ENCODE data around the gene ESYT1.
A peak's percentile ranks its signal among the peaks of the same experiment; 100 is the strongest.

Gene ESYT1, protein sequence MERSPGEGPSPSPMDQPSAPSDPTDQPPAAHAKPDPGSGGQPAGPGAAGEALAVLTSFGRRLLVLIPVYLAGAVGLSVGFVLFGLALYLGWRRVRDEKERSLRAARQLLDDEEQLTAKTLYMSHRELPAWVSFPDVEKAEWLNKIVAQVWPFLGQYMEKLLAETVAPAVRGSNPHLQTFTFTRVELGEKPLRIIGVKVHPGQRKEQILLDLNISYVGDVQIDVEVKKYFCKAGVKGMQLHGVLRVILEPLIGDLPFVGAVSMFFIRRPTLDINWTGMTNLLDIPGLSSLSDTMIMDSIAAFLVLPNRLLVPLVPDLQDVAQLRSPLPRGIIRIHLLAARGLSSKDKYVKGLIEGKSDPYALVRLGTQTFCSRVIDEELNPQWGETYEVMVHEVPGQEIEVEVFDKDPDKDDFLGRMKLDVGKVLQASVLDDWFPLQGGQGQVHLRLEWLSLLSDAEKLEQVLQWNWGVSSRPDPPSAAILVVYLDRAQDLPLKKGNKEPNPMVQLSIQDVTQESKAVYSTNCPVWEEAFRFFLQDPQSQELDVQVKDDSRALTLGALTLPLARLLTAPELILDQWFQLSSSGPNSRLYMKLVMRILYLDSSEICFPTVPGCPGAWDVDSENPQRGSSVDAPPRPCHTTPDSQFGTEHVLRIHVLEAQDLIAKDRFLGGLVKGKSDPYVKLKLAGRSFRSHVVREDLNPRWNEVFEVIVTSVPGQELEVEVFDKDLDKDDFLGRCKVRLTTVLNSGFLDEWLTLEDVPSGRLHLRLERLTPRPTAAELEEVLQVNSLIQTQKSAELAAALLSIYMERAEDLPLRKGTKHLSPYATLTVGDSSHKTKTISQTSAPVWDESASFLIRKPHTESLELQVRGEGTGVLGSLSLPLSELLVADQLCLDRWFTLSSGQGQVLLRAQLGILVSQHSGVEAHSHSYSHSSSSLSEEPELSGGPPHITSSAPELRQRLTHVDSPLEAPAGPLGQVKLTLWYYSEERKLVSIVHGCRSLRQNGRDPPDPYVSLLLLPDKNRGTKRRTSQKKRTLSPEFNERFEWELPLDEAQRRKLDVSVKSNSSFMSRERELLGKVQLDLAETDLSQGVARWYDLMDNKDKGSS

DNA sequence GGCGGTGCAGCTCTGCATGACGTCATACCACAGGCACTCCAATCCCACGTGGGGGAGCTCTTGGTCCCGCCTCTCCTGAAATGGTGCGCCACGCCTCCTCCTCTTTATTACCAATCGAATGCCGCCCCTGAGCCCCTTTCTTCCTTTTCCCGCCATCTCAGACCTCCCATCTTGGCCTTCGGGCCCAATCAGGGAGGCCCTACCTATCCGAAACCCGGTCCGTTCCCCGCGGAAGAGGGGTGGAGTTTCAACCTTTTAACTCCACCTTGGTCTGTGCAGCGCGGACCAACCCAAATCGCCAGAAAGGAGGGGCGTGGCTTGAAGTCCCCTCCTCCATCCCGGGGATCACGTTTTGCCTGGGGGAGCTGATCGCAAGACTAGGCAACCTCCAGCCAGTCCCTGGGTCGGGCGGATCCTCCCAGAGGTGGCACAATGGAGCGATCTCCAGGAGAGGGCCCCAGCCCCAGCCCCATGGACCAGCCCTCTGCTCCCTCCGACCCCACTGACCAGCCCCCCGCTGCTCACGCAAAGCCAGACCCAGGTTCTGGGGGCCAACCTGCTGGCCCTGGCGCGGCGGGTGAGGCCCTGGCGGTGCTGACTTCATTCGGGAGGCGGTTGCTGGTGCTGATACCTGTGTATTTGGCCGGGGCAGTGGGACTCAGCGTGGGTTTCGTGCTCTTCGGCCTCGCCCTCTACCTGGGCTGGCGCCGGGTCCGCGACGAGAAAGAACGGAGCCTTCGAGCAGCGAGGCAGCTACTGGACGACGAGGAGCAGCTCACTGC is at the start of gene ESYT1:
Gene ESYT1 (plus strand): TSS at position 380 of the 782 bp plus-strand sequence. CDS start 53 bp downstream, at position 433.
- peak; percentile 97 for DNase-seq (ENCODE audit: low read depth)

DNA sequence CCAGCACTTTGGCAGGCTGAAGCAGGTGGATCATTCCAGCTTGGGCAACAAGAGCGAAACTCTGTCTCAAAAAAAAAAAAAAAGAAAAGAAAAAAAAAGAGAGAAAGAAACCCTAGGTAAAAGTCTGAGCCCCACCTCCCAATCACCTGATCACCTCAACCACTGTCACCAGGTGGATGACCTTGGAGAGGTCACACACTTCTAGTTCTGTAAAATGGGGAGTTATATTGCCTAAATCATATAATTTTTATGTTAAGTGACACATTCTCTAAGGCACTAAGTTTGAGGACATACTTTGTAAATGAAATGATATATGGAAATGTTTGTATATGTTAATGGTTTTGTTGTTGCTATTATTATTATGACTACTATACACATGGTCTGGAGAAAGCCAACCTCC is 49.6 kb upstream of the ESYT1 start:
- no peak for DNase-seq (ENCODE audit: low read depth)

DNA sequence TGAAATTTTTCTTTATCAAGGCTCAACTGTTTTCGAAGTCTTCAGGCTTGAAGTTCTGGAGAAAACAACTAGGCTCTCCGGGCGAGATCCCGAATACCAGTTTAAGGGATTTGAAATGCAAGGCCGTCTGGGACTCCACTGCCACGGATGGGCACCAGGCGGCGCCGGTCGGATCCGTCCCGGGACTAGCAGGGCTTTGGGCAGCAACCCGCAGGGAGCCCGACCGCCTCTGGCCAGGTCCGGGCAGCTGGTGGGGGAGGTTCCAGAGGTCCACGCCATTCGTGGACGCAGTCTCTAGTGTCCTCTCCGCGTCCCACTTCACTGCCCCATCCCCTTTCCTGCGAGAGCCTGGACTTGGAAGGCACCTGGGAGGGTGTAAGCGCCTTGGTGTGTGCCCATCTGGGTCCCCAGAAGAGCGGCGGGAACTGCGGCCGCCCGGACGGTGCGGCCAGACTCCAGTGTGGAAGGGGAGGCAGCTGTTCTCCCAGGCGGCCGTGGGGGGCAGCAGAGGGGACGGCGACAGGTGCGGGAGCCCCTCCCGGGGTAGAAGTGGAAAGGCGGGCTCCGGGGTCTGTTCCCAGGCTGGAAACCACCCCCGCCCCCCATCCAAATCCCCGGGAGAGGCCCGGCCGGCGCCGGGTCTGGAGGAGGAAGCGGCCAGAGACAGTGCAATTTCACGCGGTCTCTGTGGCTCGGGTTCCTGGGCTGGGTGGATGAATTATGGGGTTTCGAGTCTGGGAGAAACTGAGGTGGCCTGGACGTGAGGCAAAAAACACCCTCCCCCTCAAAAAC is 48.9 kb upstream of the ESYT1 start:
- DNase-seq (ENCODE audit: low read depth): no peak

DNA sequence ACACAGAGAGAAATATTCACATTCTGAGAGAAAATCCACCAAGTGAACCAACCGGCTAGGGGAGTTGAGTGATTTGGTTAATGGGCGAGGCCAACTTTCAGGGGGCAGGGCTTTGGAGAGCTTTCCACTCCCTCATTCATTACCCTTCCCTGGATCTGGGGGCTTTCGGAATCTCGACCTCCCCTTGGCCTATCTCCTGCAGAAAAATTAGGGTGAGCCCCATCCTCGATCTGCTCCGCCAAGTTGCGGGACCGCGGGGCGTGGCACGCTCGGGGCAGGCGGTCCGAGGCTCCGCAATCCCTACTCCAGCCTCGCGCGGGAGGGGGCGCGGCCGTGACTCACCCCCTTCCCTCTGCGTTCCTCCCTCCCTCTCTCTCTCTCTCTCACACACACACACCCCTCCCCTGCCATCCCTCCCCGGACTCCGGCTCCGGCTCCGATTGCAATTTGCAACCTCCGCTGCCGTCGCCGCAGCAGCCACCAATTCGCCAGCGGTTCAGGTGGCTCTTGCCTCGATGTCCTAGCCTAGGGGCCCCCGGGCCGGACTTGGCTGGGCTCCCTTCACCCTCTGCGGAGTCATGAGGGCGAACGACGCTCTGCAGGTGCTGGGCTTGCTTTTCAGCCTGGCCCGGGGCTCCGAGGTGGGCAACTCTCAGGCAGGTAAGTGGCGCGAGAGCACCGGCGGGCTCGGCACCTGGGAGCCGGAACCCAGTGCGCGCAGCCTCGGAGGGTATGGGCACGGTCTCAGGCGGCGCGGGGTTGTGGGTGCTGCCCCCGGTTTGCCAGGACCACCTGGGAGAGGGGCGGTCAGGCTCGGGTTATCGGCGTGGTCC is 48.1 kb upstream of the ESYT1 start, which contains the start of gene ERBB3:
Gene ERBB3 (plus strand): TSS at position 443 of the 833 bp plus-strand sequence. CDS start 136 bp downstream, at position 579.
- DNase-seq (ENCODE audit: low read depth): peak; percentile 61

DNA sequence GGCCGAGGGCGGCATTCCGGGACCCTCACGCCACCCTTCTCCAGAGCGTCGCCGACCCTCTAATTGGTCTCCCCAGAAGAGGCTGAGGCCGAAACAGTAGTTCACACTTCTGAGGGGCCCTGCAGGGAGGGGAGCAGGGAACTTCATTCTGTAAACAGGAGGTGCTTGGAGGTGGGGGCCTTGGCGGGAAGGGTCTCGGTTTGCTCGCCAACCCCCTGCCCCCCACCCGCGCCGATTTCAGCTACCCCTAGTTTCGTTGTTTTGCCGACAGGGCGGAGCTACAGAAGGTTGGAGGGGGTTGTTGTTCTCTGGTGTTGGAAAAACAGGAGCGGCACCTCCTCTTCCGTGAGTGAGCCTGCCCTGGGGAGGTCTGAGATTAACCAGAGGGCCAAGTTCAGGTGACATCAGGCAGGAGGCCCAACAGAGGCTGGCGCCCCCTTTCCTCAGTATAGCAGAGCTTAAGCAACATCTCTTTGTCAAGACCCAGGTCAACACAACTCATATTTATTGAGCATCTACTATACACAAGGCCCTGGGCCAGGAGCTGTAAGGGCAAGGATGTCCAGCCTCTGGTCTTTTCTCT is 47.4 kb upstream of the ESYT1 start:
- DNase-seq (ENCODE audit: low read depth): no peak

DNA sequence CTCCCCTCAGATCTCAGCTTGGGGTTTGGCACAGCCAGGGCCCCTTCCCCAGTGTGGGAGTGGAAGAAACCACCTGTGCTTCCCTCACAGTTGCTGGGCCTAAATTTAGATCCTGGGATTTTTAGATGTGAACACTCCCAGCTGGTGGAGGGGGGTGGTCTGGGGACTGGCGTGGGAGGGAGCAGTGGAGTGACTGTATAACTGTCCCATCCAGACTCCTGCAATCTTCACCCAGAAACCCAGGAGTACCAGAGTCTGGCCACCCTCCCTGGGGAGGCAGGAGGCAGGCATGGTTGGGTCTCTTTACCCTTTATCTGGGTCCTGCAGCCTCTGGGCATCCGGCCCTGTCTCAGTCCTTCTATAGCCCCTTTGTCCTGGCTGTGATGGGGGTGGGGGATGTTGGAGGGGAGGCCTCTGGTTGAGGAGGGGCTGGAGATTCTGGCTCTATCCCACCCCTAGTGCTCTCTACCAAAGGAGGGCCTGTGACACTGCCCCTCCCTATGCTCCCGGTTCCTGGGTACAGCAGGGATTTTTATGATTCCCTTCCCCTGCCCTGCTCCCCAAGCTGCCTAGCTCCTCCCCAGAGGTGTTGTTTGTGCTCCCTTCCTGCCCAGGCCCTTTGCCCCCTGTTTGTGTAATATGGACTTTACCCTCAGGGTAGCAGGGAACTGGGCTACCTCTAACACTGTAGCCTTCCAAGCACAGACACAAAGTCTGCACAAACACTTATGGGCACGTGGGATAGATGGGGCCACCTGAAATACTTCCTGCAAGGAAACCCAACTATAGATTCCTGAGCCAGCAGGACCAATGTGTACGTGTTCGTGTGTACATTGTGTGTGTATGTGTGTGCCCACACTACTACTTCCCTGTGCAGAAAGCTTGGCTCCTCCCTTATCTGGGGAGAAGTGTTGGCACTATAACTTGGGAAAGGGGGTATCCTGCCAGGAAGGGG is 46.4 kb upstream of the ESYT1 start:
- no peak for DNase-seq (ENCODE audit: low read depth)

DNA sequence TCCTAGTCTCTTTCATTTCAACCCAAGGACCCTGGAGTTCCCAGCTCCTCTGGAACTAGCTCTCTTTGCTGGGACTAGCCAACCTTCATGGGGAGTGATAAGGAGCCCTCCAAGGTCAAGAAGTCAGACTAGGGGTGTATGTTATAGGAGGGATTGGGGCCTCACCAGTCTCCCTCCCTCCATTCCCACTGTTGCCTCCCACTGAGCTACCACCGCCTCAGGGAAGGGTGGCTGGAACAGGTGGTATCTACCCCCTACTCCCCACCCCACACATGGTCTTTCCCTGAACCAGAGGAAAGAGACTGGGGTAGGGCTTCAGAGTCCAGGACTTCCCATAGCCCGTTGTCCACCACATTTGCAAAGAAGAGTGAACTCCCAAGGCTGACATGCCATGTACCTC is 45.7 kb upstream of the ESYT1 start:
- no peak for DNase-seq (ENCODE audit: low read depth)

DNA sequence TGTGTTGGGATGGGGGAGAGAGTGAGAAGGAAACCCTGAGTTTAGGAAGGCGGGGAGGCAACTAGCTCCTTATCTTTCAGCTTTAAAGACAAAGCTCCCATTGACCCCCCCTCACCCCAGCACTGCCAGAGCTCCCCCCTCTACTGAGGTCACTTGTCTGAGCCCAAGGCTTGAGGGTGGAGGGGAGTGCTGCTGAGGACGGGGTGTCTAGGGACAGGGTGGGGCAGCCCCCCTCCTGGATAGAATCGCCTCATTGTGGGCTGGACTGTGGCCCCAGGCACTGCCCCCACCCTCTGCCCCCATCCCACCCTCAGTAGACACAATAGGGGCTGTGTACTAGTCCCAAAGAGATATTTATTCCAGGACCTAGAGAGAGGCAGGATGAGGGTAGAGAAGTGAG is 45.1 kb upstream of the ESYT1 start:
- DNase-seq (ENCODE audit: low read depth): no peak

DNA sequence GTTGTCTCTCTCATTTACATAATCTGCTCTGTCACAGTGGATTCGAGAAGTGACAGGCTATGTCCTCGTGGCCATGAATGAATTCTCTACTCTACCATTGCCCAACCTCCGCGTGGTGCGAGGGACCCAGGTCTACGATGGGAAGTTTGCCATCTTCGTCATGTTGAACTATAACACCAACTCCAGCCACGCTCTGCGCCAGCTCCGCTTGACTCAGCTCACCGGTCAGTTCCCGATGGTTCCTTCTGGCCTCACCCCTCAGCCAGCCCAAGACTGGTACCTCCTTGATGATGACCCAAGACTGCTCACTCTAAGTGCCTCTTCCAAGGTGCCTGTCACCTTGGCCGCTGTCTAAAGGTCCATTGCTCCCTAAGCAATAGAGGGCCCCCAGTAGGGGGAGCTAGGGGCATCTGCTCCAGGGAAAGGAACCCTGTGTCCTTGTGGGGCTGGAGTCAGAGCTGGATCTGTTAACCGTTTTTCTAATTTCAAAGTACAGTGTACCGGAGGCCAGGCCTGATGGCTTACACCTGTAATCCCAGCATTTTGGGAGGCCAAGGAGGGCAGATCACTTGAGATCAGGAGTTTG is 43.0 kb upstream of the ESYT1 start:
- DNase-seq (ENCODE audit: low read depth): no peak

DNA sequence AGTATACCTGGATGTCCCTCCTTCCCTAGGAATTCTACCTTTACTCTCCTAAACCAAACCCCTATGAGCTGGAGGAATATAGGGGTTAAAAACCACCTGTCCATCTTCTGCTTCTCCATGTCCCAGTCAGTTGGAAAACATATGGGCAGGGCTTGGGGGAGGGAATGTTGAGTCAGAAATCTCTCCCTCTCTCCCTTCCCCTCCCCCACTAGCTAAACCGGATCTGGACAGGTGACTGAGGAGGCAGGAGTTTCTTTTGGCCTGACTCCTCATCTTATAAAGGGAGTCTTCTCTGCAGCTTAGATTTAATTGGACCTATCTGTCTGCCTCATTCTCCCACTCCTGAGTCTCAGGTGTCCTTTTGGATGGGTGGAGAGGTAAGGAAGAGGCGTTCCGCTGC is 42.0 kb upstream of the ESYT1 start:
- no peak for DNase-seq (ENCODE audit: low read depth)

DNA sequence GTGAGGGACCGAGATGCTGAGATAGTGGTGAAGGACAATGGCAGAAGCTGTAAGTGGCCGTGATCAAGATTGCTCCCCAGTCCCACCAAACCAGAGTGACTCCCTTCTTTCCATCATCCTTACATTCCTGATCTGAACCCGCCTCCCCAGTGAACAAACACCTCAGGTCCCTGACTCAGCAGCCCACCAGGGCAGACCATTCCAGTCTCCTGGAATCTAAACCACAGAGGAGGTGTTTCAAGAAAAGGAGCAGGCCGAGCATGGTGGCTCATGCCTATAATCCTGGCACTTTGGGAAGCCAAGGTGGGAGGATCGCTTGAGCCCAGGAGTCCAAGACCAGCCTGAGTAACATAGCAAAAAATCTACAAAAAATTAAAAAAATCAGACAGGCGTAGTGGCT is 41.5 kb upstream of the ESYT1 start:
- no peak for DNase-seq (ENCODE audit: low read depth)

DNA sequence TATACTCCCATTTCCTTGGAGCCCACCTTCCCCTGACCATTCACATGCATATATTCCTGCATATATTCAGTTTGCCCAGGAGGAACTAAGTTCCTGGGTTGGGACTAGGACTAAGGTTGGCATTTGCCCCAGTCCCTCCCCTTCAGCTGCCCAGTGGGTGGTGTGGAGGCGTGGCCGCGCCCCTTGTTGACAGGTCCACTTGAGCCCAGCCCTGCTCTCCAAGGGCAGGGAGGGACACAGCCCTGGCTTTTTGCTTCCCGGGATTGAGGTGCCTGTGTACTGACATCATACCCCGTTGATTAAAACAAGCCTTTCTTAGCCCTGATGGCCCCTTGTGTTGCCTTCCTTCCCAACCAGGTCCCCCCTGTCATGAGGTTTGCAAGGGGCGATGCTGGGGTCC is 40.8 kb upstream of the ESYT1 start:
- no peak for DNase-seq (ENCODE audit: low read depth)

DNA sequence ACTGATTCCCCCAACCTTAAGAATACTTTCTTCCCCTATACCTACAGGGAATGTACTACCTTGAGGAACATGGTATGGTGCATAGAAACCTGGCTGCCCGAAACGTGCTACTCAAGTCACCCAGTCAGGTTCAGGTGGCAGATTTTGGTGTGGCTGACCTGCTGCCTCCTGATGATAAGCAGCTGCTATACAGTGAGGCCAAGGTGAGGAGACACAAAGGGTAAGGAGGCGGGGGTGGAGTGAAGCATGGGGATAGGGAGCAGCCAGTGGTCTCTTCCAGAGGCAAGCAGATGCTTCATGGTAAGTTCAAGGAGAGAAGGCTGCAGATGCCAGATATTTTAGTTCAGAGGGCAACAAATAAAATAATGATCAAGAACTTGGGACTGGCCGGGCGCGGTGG is 30.3 kb upstream of the ESYT1 start:
- no peak for DNase-seq (ENCODE audit: low read depth)

DNA sequence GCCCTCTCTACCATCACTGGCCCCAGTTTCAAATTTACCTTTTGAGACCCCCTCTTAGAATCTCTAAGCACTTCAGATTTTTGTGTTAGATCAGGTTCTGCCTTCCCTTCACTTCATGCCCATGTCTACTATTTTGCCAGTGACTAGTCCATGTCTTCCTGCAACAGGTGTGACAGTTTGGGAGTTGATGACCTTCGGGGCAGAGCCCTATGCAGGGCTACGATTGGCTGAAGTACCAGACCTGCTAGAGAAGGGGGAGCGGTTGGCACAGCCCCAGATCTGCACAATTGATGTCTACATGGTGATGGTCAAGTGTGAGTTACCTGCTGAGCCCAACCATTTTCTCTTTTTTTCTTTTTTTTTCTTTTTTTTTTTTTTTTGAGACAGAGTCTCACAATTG is 29.5 kb upstream of the ESYT1 start:
- no peak for DNase-seq (ENCODE audit: low read depth)

DNA sequence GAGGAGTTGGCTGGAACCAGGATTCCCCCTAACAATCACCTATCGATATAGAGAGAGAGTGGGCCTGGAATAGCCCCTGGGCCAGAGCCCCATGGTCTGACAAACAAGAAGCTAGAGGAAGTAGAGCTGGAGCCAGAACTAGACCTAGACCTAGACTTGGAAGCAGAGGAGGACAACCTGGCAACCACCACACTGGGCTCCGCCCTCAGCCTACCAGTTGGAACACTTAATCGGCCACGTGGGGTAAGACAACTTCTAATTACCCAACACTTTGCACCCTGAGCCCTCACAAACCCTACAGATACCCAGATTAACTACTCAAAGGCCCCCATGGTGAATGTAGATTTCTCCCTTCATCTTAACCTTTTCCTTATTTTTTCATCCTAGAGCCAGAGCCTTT is 28.3 kb upstream of the ESYT1 start:
- no peak for DNase-seq (ENCODE audit: low read depth)

DNA sequence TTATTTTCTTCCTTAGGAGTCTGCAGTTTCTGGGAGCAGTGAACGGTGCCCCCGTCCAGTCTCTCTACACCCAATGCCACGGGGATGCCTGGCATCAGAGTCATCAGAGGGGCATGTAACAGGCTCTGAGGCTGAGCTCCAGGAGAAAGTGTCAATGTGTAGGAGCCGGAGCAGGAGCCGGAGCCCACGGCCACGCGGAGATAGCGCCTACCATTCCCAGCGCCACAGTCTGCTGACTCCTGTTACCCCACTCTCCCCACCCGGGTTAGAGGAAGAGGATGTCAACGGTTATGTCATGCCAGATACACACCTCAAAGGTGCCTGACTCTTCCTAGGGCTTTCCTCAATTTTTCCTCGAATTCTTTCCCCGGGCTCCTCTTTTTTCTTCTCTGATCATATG is 27.0 kb upstream of the ESYT1 start:
- no peak for DNase-seq (ENCODE audit: low read depth)

DNA sequence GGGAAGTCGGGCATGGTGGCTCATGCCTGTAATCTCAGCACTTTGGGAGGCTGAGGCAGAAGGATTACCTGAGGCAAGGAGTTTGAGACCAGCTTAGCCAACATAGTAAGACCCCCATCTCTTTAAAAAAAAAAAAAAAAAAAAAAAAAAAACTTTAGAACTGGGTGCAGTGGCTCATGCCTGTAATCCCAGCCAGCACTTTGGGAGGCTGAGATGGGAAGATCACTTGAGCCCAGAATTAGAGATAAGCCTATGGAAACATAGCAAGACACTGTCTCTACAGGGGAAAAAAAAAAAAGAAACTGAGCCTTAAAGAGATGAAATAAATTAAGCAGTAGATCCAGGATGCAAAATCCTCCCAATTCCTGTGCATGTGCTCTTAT is 25.4 kb upstream of the ESYT1 start:
- DNase-seq (ENCODE audit: low read depth): no peak

DNA sequence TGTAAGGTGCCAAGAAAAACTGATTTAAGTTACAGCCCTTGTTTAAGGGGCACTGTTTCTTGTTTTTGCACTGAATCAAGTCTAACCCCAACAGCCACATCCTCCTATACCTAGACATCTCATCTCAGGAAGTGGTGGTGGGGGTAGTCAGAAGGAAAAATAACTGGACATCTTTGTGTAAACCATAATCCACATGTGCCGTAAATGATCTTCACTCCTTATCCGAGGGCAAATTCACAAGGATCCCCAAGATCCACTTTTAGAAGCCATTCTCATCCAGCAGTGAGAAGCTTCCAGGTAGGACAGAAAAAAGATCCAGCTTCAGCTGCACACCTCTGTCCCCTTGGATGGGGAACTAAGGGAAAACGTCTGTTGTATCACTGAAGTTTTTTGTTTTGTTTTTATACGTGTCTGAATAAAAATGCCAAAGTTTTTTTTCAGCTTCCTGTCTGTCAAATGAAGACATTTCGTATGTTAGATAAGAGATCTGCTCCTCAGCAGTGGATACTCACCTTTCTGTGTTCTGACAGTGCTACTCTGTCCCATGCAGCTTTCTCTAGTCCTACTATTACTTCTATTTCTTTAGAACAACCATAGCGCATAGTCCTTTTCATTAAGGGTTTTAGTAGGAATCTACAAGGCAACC is 24.9 kb upstream of the ESYT1 start:
- no peak for DNase-seq (ENCODE audit: low read depth)
